Measurements from ENCODE around the gene CAST.

- no peak for TF ChIP-seq CTCF (IDR thresholded peaks at IDR 0.05)
- TF ChIP-seq POLR2A (IDR thresholded peaks at IDR 0.05) = no peak
Measured at GRCh38 chr5:96649681-96650540, 12.3 kb upstream of the CAST start.
